ENCODE measurements around the gene APBB1.

Gene APBB1

DNA sequence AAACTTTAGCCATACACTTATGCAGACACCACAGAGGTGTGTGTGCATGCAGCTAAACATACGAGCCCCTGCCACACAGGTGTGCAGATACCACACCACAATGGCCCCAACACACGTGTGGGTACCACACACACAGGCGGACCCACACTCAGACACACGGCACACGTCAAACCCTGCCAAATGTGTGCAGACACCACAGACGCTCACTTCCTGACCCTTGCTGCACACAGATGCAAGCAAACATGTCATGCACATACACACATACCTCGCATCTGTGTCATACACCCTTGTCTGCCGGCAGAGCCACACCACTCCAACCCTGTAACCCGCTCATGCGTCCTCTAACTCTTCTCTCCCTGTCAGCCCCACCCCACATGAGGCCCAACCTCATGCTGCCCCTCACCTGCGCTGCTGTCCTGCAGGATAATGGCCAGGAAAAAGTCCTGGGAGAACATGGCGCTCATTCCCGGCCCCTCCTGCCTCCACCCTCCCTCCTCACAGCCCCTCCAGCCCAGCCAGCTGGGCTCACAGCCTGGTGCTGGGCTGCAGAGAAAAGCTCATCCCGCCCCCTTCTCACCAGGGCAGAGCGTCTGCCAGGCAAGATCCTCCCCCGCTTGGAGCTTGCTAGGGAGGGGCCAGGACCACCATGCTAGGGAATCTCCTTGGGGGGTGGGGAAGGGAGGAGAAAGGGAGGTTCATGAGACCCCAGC lies 14.4 kb downstream of the APBB1 start:
- TF ChIP-seq TAF1 (IDR thresholded peaks at IDR 0.05; ENCODE audit: low read depth) (no peak), YY1 (IDR thresholded peaks at IDR 0.05; ENCODE audit: low read depth) (no peak), NFIC (IDR thresholded peaks at IDR 0.05) (no peak), TEAD4 (IDR thresholded peaks at IDR 0.05) (no peak)

DNA sequence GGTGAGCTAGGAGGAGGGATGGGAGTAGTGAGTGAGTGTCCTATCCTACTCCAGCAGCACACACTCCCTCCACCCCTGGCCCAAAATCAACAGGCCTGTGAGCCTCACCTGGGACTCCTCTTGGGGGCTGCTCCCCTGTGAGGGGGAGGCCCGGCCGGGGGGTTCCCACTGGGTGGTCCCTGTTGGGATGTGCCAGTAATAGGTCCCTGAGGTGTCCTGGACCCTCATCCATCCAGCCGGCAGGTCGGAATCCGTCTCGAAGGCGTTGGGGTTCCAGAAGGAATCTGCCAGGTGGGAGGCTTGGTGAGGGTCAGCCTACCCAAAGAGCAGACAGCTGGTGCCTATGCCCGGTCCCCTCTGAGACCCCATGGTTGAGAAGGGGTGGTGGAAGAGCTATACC lies 15.4 kb downstream of the APBB1 start:
- TF ChIP-seq, protein P1, sequence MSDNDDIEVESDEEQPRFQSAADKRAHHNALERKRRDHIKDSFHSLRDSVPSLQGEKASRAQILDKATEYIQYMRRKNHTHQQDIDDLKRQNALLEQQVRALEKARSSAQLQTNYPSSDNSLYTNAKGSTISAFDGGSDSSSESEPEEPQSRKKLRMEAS (IDR thresholded peaks at IDR 0.05): no peak
- TF ChIP-seq CEBPB (IDR thresholded peaks at IDR 0.05) (no peak), NFIC (IDR thresholded peaks at IDR 0.05) (no peak), YY1 (IDR thresholded peaks at IDR 0.05; ENCODE audit: low read depth) (no peak)

DNA sequence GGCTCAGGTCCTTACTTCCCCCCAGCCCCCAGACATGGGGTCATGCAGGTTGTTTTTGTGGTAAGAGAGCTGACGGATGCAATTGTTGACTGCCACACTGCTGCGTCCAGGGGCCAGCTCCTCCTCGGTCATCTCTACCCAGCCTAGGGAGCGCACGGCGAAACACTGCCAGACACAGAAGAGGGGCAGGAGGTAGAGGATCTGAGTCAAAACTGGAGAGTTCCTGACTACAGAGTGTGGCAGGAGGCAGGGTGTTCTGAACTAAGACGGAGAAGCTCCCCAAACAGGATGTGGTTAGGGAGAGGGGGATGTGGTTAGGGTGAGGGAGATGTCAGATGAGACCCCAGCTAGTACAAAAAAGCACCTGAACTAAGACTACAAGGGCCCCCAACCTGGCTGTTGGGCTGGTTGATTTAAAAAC lies 16.3 kb downstream of the APBB1 start:
- TF ChIP-seq, protein P2, sequence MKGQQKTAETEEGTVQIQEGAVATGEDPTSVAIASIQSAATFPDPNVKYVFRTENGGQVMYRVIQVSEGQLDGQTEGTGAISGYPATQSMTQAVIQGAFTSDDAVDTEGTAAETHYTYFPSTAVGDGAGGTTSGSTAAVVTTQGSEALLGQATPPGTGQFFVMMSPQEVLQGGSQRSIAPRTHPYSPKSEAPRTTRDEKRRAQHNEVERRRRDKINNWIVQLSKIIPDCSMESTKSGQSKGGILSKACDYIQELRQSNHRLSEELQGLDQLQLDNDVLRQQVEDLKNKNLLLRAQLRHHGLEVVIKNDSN (IDR thresholded peaks at IDR 0.05): no peak
- TF ChIP-seq TEAD4 (IDR thresholded peaks at IDR 0.05): no peak
- TF ChIP-seq FOXM1 (IDR thresholded peaks at IDR 0.05; ENCODE audit: borderline replicate concordance, low read depth): no peak
- TF ChIP-seq NFIC (IDR thresholded peaks at IDR 0.05): no peak
- no peak for TF ChIP-seq YY1 (IDR thresholded peaks at IDR 0.05; ENCODE audit: low read depth)
- no peak for TF ChIP-seq ZBTB7A (IDR thresholded peaks at IDR 0.05; ENCODE audit: low read depth)
- no peak for TF ChIP-seq TCF12 (IDR thresholded peaks at IDR 0.05; ENCODE audit: low read depth)
- TF ChIP-seq, protein P1 (IDR thresholded peaks at IDR 0.05): no peak
- TF ChIP-seq, protein P3, sequence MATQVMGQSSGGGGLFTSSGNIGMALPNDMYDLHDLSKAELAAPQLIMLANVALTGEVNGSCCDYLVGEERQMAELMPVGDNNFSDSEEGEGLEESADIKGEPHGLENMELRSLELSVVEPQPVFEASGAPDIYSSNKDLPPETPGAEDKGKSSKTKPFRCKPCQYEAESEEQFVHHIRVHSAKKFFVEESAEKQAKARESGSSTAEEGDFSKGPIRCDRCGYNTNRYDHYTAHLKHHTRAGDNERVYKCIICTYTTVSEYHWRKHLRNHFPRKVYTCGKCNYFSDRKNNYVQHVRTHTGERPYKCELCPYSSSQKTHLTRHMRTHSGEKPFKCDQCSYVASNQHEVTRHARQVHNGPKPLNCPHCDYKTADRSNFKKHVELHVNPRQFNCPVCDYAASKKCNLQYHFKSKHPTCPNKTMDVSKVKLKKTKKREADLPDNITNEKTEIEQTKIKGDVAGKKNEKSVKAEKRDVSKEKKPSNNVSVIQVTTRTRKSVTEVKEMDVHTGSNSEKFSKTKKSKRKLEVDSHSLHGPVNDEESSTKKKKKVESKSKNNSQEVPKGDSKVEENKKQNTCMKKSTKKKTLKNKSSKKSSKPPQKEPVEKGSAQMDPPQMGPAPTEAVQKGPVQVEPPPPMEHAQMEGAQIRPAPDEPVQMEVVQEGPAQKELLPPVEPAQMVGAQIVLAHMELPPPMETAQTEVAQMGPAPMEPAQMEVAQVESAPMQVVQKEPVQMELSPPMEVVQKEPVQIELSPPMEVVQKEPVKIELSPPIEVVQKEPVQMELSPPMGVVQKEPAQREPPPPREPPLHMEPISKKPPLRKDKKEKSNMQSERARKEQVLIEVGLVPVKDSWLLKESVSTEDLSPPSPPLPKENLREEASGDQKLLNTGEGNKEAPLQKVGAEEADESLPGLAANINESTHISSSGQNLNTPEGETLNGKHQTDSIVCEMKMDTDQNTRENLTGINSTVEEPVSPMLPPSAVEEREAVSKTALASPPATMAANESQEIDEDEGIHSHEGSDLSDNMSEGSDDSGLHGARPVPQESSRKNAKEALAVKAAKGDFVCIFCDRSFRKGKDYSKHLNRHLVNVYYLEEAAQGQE (IDR thresholded peaks at IDR 0.05; ENCODE audit: low read depth): no peak
- no peak for TF ChIP-seq EP300 (IDR thresholded peaks at IDR 0.05; ENCODE audit: borderline replicate concordance)
- no peak for TF ChIP-seq EGR1 (IDR thresholded peaks at IDR 0.05)
- no peak for TF ChIP-seq CEBPB (IDR thresholded peaks at IDR 0.05)
- no peak for TF ChIP-seq RAD21 (IDR thresholded peaks at IDR 0.05; ENCODE audit: low read depth)
- no peak for TF ChIP-seq CREB1 (IDR thresholded peaks at IDR 0.05; ENCODE audit: low read depth)
- TF ChIP-seq TAF1 (IDR thresholded peaks at IDR 0.05; ENCODE audit: low read depth): no peak

DNA sequence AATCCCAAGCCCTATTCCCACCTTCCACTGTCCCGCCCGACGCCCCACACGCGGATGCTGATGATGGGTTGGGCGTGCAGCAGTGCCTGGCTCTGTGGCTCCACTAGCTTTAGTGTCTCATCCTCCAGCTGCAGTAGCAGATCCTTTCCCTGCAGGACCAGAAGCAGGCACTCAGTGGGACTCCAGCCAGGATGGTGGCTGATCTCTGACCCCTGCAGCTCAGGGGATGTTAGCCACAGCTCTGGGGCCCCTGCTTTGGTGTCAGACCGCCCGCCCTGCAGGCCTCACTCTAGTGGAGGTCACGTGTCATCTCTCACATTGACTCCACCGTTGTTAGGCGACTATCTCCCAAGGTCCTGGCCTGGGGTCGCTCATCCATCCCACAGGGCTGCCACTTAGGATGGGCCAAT lies 16.8 kb downstream of the APBB1 start:
- no peak for TF ChIP-seq EGR1 (IDR thresholded peaks at IDR 0.05)
- no peak for TF ChIP-seq CREB1 (IDR thresholded peaks at IDR 0.05; ENCODE audit: low read depth)
- no peak for TF ChIP-seq EP300 (IDR thresholded peaks at IDR 0.05; ENCODE audit: borderline replicate concordance)
- TF ChIP-seq TEAD4 (IDR thresholded peaks at IDR 0.05): no peak
- no peak for TF ChIP-seq NFIC (IDR thresholded peaks at IDR 0.05)
- TF ChIP-seq, protein P3 (IDR thresholded peaks at IDR 0.05; ENCODE audit: low read depth): no peak
- TF ChIP-seq, protein P2 (IDR thresholded peaks at IDR 0.05): no peak
- TF ChIP-seq CEBPB (IDR thresholded peaks at IDR 0.05): no peak

- TF ChIP-seq, protein P2 (IDR thresholded peaks at IDR 0.05): no peak
- TF ChIP-seq, protein P1 (IDR thresholded peaks at IDR 0.05): no peak
- TF ChIP-seq EP300 (IDR thresholded peaks at IDR 0.05; ENCODE audit: borderline replicate concordance): no peak
- no peak for TF ChIP-seq TEAD4 (IDR thresholded peaks at IDR 0.05)
- TF ChIP-seq CEBPB (IDR thresholded peaks at IDR 0.05): no peak
- TF ChIP-seq YY1 (IDR thresholded peaks at IDR 0.05; ENCODE audit: low read depth): no peak
- no peak for TF ChIP-seq EGR1 (IDR thresholded peaks at IDR 0.05)
- no peak for TF ChIP-seq TAF1 (IDR thresholded peaks at IDR 0.05; ENCODE audit: low read depth)
- TF ChIP-seq, protein P3 (IDR thresholded peaks at IDR 0.05; ENCODE audit: low read depth): no peak
- TF ChIP-seq RAD21 (IDR thresholded peaks at IDR 0.05; ENCODE audit: low read depth): no peak
- no peak for TF ChIP-seq CREB1 (IDR thresholded peaks at IDR 0.05; ENCODE audit: low read depth)
- TF ChIP-seq TCF12 (IDR thresholded peaks at IDR 0.05; ENCODE audit: low read depth): no peak
- no peak for TF ChIP-seq FOXM1 (IDR thresholded peaks at IDR 0.05; ENCODE audit: borderline replicate concordance, low read depth)
- no peak for TF ChIP-seq NFIC (IDR thresholded peaks at IDR 0.05)
- no peak for TF ChIP-seq ZBTB7A (IDR thresholded peaks at IDR 0.05; ENCODE audit: low read depth)
These were observed 17.4 kb downstream of the APBB1 start for GRCh38 chr11:6401464-6401863.
